Posterior vena cava (tissue), 2 donors: Measurements from ENCODE around the gene GALNT2. TPM values are rescaled to one million over a fixed set of nuclear protein-coding genes. Genes with fewer than 3 reads are reported as not detected.
A peak's percentile ranks its signal among the peaks of the same experiment; 100 is the strongest.

ENCODE experiments used
- DNase-seq: peaks from one replicate; pipeline ENCODE4 v3.0.0-alpha.2; 2020; ENCODE audit warnings: low spot score
- intact Hi-C, 2 donors: fragments of 100-400 bp; cut with DNase I; formaldehyde crosslinking; loops; one replicate each; pipeline versions ENCODE4 v1.14.1 to v1.14.2; 2022 to 2023
- total RNA-seq, 2 donors: library from RNA; stranded (reverse); fragmentation: NEBNext Ultra II Directional; extraction: Animal tissue kit (Norgen Biotek cat#: 25700); gene quantifications; one replicate each; pipeline ENCODE4 v1.2.1, GENCODE V29; 2021
- donor health status: DM: yes; HTN: yes; CAD: no.
- donor health status: DM: yes; HTN: yes; CAD: no.

GALNT2 gene
- total RNA-seq, 2 donors from 2014 or later = 72.6 to 79.6 TPM

- DNase-seq = peak; percentile 99
- intact Hi-C loops = loop anchor here in 1 of 2 donors (10.0 kb wide), 1 partner anchor 60 kb away; no protein-coding TSS in a partner anchor
These were observed 37.6 kb downstream of the GALNT2 start for GRCh38 chr1:230104395-230105244.

DNA sequence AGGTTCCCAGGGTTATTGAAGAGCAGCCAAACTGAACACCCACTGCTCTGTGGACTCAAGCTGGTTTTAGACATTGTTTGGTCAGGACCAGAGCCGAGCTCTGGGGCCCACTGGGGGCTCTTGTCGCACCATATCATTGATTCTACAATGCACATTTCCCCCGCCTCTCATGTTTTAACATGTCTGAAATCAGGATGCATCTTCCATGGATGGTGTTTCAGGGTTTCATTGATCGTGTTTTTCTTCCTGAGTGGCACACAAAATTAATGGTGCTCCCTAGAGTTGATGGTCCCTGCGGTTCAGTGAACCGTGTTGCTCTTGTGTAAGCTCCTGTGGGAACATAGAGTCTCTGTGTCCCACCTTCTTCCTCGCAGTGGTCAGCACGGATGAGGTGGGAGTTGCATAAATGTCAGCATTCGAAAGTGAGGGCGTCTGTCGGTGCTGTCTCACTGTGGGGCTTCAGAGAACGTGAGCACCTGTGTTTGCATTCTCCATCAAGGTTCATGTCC, 38.3 kb downstream of the GALNT2 start:
- no peak for DNase-seq
- intact Hi-C loops = loop anchor here in 1 of 2 donors (10.0 kb wide), 1 partner anchor 60 kb away; no protein-coding TSS in a partner anchor

DNA sequence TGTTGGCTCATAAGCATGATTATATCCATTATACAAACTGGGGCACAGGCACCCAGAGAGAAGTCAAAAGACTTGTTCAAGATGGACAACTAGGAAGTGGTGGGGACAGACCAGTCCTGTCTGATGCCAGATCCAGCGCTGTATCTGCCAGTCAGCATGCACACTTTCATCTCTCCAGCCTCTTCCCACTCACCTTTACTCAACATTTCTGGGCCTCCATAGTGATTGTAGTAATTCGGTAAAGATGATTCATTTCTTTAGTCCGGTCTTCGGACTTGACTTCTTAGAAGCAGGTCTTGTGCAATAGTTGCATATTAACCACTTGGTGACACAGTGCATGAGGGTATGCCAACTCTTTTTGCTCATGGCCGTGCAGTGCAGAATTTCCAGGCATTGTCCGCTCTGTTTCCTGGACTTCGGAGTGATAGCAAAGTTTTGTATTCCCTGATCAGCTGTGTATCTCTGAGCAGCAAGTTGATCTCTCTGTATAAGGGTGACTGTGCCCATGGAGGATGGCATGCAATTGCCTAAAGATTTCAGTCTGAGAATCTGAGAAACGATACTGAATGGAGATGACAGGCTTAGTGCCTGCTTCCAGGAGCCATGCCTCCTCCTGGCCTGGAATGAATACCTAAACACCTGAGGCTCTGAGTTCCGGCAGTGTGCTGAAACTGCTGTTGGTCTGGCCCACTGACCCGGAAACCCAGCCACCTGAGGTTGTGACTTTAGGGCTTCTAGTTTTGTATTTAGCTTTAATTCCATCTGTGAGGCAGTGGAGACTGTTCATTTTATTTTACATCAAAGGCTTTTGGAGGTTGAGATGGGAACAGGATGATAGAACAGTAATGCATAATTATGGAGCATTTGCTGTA, 39.0 kb downstream of the GALNT2 start:
- DNase-seq = no peak
- intact Hi-C loops = loop anchor here in 1 of 2 donors (10.0 kb wide), 1 partner anchor 59 kb away; no protein-coding TSS in a partner anchor

DNA sequence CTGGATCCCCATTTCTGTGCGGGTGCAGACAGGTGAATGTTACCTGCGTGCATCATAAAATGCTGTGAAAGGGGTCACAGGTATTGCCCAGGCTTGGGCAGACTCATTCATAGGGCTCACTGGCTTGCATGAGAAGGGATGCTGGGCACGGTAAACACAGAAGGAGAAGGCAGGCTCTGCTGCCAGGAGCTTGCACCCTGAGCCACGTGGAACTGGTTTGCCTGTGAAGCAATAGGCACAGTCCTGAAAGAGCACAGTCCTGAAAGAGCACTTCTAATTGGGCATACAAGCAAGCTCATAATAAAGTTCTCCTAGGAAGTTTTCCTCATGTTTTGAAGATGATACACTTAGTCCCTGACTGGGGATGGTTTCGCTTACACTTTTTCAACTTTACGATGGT, 40.9 kb downstream of the GALNT2 start:
- intact Hi-C loops = loop anchor here in 1 of 2 donors (10.0 kb wide), 1 partner anchor 57 kb away; no protein-coding TSS in a partner anchor
- no peak for DNase-seq

DNA sequence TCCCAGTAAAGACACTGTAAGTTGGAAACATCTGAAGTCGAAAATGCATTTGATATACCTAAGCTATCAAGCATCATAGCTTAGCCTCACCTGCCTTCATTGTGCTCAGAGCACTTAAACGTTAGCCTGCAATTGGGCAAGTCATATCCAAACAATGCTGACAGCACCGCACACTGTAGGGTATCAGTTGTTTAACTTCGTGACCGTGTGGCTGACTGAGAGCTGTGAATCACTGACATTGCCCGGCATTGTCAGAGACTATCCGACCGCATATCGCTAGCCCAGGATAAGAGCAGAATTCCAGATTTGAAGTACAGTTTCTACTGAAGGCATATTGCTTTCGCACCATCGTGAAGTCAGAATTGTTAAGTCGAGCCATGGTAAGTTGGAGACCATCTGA, 41.5 kb downstream of the GALNT2 start:
- intact Hi-C loops = loop anchor here in 1 of 2 donors (10.0 kb wide), 1 partner anchor 56 kb away; no protein-coding TSS in a partner anchor
- no peak for DNase-seq

- DNase-seq = no peak
- intact Hi-C loops = loop anchor here in 1 of 2 donors (10.0 kb wide), 1 partner anchor 56 kb away; no protein-coding TSS in a partner anchor
These were observed 42.0 kb downstream of the GALNT2 start for GRCh38 chr1:230109066-230109465.

DNA sequence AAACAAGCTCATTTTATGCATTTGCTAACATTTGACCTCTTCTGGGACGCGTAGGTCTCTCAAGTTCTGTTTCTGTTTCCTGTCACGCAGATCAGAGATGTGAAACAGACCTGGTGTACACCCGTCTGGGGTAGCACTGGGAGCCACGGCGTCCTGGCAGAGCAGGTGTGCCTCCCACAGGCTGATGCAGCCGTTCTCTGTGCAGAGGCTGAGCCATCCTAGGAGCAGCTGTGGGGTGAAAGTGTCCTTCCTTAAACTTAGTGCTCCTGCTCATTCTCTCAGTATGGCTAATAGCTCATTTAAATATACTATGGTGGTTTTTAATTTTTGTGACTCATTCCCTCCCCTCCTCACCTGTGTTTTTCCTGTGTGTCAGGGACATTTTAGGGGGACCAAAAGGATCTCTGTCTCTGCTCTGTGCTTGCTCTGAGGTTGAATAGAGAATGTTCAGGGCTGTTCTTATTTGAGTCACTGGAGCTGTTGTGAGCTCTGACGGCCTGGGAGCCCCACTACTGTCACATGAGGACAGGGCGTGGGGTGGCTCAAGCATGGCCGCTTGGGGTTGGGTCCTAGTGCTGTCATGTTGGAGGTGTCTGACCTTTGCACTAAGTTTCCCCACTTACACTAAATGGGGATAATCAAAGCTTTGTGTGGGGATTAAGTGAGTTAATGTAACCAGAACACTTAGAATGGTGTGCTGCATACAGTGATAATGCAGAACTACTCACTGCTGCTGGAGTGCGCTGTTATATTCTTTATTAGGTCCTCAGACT, 43.0 kb downstream of the GALNT2 start:
- intact Hi-C loops = loop anchor here in 1 of 2 donors (10.0 kb wide), 1 partner anchor 55 kb away; no protein-coding TSS in a partner anchor
- DNase-seq = no peak

DNA sequence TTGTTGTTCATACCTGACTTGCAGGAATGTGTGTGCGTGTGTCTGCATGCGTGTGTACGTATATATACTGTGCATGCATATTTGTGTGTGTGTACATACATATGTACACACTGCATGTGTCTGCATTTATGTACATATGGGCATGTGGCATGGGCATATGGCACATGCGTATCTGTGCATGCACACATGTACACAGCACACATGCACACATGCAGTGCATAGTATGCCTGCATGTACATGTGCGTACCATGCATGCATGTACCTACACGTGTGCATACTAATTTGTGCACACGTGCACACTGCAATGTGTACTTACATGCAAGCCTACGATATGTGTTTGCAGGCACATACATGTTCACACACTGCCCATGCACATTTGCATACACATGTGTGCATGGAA, 43.9 kb downstream of the GALNT2 start:
- no peak for DNase-seq
- intact Hi-C loops = no loop called here

- DNase-seq = no peak
- intact Hi-C loops = no loop called here
These were observed 45.2 kb downstream of the GALNT2 start for GRCh38 chr1:230112131-230112701.

GRCh38 chr1:230112782-230113181, 45.7 kb downstream of the GALNT2 start:
- DNase-seq = no peak
- intact Hi-C loops = no loop called here

GRCh38 chr1:230113235-230113592, 46.2 kb downstream of the GALNT2 start:
- intact Hi-C loops = no loop called here

DNA sequence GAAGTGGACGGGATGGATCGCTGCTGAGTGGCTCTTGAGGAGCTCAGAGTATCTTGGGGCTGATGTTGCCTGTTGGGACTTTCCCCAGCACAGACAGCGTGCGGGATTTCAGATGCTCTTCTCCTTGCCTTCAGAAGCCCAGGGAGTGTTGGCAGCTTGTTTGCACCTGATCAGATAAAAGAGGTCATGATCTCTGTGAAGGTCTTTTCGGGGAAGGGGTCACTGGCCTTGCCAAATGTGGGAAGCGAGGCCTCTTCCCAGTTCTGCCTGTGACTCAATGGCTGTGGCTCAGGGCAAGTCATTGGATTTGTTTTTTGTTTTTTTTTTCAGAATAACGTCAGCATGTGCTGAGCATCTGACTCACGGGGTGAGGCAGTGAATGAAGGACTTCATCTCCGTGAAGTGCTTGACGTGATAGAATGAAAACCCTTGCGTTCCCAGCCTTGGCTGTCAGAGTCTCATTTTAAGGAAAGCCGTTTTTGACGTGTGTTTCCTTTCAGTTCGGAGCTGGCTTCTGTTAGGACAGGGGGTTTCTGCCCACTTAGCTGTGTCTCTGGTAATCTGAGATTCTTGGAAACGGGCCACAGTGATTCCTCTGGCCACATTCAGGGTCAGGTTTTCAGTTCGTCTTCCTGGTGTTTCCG, 46.7 kb downstream of the GALNT2 start:
- intact Hi-C loops = no loop called here
- no peak for DNase-seq

More at GRCh38 chr1:230113235-230113592, 46.2 kb downstream of the GALNT2 start:
- no peak for DNase-seq

DNA sequence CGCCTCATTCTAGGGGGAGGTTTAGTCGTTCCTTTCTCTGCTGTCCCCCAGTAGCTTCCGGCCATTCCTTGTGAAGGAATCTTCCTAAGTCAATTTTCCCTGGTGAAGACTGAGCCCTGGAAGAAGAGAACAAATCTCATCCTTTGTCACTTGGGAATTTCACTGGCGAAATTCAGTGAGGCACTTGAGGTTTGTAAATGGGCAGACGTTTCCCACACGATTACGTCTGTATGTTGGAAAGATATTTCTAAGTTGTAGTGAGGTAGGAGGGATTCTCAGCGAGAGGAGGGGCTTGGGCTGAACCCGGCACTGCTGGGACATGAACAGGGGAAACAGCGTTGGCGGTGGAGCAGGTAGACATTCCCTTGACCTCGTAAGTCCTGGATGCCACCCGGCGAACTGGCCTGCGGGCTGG, 47.2 kb downstream of the GALNT2 start:
- DNase-seq = no peak
- intact Hi-C loops = no loop called here

DNA sequence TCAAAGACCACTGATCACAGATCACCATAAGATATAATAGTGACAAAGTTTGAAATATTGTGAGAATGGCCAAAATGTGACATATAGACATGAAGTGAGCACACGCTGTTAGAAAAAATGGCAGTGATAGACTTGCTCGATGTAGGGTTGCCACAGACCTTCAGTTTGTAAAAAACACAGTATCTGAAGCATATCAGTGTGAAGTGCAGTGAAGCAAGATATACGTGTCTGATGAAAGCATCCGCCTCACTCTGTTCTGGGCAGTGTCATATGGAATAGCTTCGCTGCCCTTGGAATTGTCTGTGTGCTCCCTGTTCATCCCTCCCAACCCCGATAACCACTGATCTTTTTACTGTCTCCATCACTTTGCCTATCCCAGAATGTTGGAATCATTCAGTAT, 50.7 kb downstream of the GALNT2 start:
- intact Hi-C loops = no loop called here
- no peak for DNase-seq

- intact Hi-C loops = no loop called here
These were observed 52.3 kb downstream of the GALNT2 start for GRCh38 chr1:230119340-230119739.

GRCh38 chr1:230120289-230120920, 53.4 kb downstream of the GALNT2 start:
- DNase-seq = peak; percentile 87

More at GRCh38 chr1:230119340-230119739, 52.3 kb downstream of the GALNT2 start:
- DNase-seq = no peak

GRCh38 chr1:230120921-230121381, 53.9 kb downstream of the GALNT2 start:
- intact Hi-C loops = no loop called here
- DNase-seq = no peak

More at GRCh38 chr1:230120289-230120920, 53.4 kb downstream of the GALNT2 start:
- intact Hi-C loops = no loop called here
